SKM-1 treated with dmso at 0.1 percent for 144 hours (cell line): ENCODE measurements around the gene TXNDC11.

Experiments
- DNase-seq: peaks from one replicate; lab custom pipeline; 2025; ENCODE audit not compliant: unreplicated experiment; lab: John Stamatoyannopoulos, UW

The TXNDC11 gene

GRCh38 chr16:11662582-11662981, 80.1 kb downstream of the TXNDC11 start:
- no peak for DNase-seq

GRCh38 chr16:11660565-11660964, 82.1 kb downstream of the TXNDC11 start:
- no peak for DNase-seq

- no peak for DNase-seq
Observed at GRCh38 chr16:11658896-11659708, 83.6 kb downstream of the TXNDC11 start.

- no peak for DNase-seq
Observed at GRCh38 chr16:11657556-11657955, 85.1 kb downstream of the TXNDC11 start.

GRCh38 chr16:11655655-11656054, 87.0 kb downstream of the TXNDC11 start:
- no peak for DNase-seq

GRCh38 chr16:11651796-11652195, 90.9 kb downstream of the TXNDC11 start:
- DNase-seq: no peak

GRCh38 chr16:11650641-11651591, 91.7 kb downstream of the TXNDC11 start:
- no peak for DNase-seq

- DNase-seq: no peak
Observed at GRCh38 chr16:11649276-11649675, 93.4 kb downstream of the TXNDC11 start.

- no peak for DNase-seq
Observed at GRCh38 chr16:11642765-11643116, 99.9 kb downstream of the TXNDC11 start.

- DNase-seq: peak; percentile 74
Observed at GRCh38 chr16:11640987-11641817, 101.5 kb downstream of the TXNDC11 start.

- peak; percentile 96 for DNase-seq
Observed at GRCh38 chr16:11639925-11640899, 102.4 kb downstream of the TXNDC11 start.

GRCh38 chr16:11639008-11639562, 103.6 kb downstream of the TXNDC11 start:
- DNase-seq: no peak

- DNase-seq: no peak
Observed at GRCh38 chr16:11638140-11638539, 104.5 kb downstream of the TXNDC11 start.

- no peak for DNase-seq
Observed at GRCh38 chr16:11637320-11637719, 105.3 kb downstream of the TXNDC11 start.

GRCh38 chr16:11636172-11636721, 106.4 kb downstream of the TXNDC11 start:
- DNase-seq: no peak

- no peak for DNase-seq
Observed at GRCh38 chr16:11635679-11636171, 106.9 kb downstream of the TXNDC11 start.

- DNase-seq: no peak
Observed at GRCh38 chr16:11635113-11635652, 107.5 kb downstream of the TXNDC11 start.

GRCh38 chr16:11634312-11634711, 108.3 kb downstream of the TXNDC11 start:
- peak; percentile 40 for DNase-seq

- no peak for DNase-seq
Observed at GRCh38 chr16:11633113-11633512, 109.5 kb downstream of the TXNDC11 start.
